Heart right ventricle (tissue), 16 donors: ENCODE results near the gene TRIM15. TPM values are rescaled to one million over a fixed set of nuclear protein-coding genes. Genes with fewer than 3 reads are reported as not detected.

Experiments used
- ATAC-seq, 8 donors: fragments of 200-7000 bp; cut with Tn5 transposase; one replicate each; pipeline ENCODE4 v1.9.1; 2020; ENCODE audit warnings: mild to moderate bottlenecking in 8 of 8, moderate library complexity in 8 of 8, moderate number of reproducible peaks in 1 of 8
- DNase-seq, 2 donors: peaks; one replicate each; pipeline ENCODE4 v3.0.0-alpha.2; 2020
- H3K27ac ChIP-seq, 10 donors: fragments of 200-600 bp; sonication (generic) in 2 of 10; one replicate each; pipeline versions ENCODE4 v1.5.0 to v1.8.0; 2020 to 2022; ENCODE audit warnings: mild to moderate bottlenecking in 3 of 10
- H3K27me3 ChIP-seq, 7 donors: fragments of 200-600 bp; one replicate each; pipeline ENCODE4 v1.8.0; 2021 to 2022; ENCODE audit warnings: mild to moderate bottlenecking in 2 of 7
- H3K36me3 ChIP-seq, 9 donors: fragments of 200-600 bp; sonication (generic) in 1 of 9; one replicate each; pipeline versions ENCODE4 v1.5.0 to v1.8.0; 2020 to 2022; ENCODE audit warnings: mild to moderate bottlenecking in 2 of 9
- H3K4me1 ChIP-seq, 9 donors: fragments of 200-600 bp; sonication (generic) in 1 of 9; one replicate each; pipeline versions ENCODE4 v1.5.0 to v1.8.0; 2020 to 2022; ENCODE audit warnings: mild to moderate bottlenecking in 4 of 9
- H3K4me3 ChIP-seq, 10 donors: fragments of 200-600 bp; sonication (generic) in 2 of 10; one replicate each; pipeline versions ENCODE4 v1.5.0 to v1.8.0; 2020 to 2022; ENCODE audit warnings: mild to moderate bottlenecking in 7 of 10, moderate library complexity in 2 of 10
- H3K9me3 ChIP-seq, 11 donors: fragments of 200-600 bp in 10 of 11; sonication (generic) in 2 of 11; one replicate each; pipeline versions ENCODE4 v1.5.0 to v1.8.0; 2013 to 2022; ENCODE audit warnings: mild to moderate bottlenecking in 2 of 11, control low read depth in 1 of 11, moderate library complexity in 1 of 11
- WGBS, 2 donors: extraction: QIAGEN DNeasy Blood & Tissue Kit; methylation state at CpG; one replicate each; pipeline ENCODE4 v1.1.7; 2013; ENCODE audit warnings: inconsistent platforms in 1 of 2; 5-methylcytosine and 5-hydroxymethylcytosine counted together
- intact Hi-C, 10 donors: fragments of 100-400 bp; cut with DNase I; formaldehyde crosslinking; loops; one replicate each; pipeline versions ENCODE4 v1.11.1 to v1.14.2; 2022
- polyA plus RNA-seq, 2 donors: library from polyadenylated mRNA; stranded (reverse); fragments of 200-250 nt; gene quantifications; one replicate each; pipeline ENCODE4 v1.2.3, GENCODE V29; 2013
- total RNA-seq, 10 donors: library from RNA; stranded (reverse); fragmentation: NEBNext Ultra II Directional in 3 of 10; extraction: Animal tissue kit (Norgen Biotek cat#: 25700) in 3 of 10; gene quantifications; one replicate each; pipeline versions ENCODE4 v1.2.1 to v1.2.4, GENCODE V29; 2021 to 2023
- TF ChIP-seq, protein P1 (sequence below), 9 donors: fragments of 200-600 bp; sonication (generic) in 2 of 9; IDR thresholded peaks; one replicate each; pipeline versions ENCODE4 v1.5.0 to v1.8.0; 2021 to 2022; ENCODE audit warnings: antibody characterized with exemption in 9 of 9, mild to moderate bottlenecking in 5 of 9, moderate library complexity in 1 of 9
- donor health status: Arrhythmogenic right ventricular cardiomyopathy.
- donor health status: ischemic (EF 13 %, LVEDD 7.1; RV severe dilation, severe dysfunction).
- donor health status: healthy with polysubstance abuse.
- donor health status: DM: no; HTN: yes; CAD: no.
- donor health status: DM: no; HTN: no; CAD: no.
- donor health status: ischemic (EF 25% LVEDD 6.9; RV normal size, moderate dysfunction).
- donor health status: ischemic (EF 25% LVEDD 5.7; RV mildly dilated, moderate dysfunction).
- donor health status: healthy.
- donor health status: DM: yes; HTN: yes; CAD: no.
- donor health status: Ischemic cardiomyopathy.
- donor health status: ischemic (EF 35%, LVEDD 5.7; RV mildly dilated, moderate dysfunction).
- donor health status: nonischemic (EF 11% LVEDD 7.7; RV severe dilation, severe dysfunction).
- donor health status: DM: yes; HTN: yes; CAD: no.
- donor health status: PGD.
- donor health status: ischemic (EF 29% LVEDD 5.4; RV normal size, mild dysfunction).
- donor health status: nonischemic (EF 23%, LVEDD 6.1; RV moderate dilation, normal function).

TRIM15 gene
- total and polyA plus RNA-seq, 12 donors, result not detected

DNA sequence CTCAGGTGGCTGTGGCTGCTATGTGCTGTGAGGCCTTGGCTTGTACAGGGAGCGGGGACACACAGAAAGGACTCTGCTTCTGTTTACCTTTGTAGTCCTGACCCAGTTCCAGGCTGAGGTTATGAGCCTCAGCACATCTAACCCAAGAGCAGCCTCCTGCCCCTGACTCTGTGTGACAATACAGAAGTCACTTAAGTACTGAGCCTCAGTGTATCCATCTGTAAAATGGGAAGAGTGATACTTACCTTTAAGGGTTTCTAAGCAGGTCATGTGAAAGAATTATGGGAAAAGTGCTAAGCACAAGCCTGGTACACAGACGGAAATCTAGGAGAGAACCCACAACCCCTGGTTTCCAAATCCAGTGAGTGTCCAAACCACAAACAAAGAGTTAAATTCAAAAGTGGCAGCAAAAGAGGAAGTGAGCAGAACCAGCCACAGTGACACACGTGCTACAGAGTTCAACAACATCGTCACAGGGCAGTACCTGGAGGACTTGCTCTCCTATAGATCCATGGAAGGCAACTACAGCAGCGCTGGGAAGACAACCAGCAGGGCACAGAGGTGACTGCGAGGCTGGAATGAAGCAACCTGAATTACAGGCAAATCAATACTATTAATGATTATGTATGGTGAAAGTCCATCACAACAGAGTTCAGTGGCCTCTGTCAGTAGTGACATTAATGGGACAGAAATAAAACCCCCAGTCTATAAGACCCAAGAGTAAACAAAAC, 37.4 kb downstream of the TRIM15 start:
- Histone ChIP-seq H3K9me3 (no peaks in the 10 kb centered on the region), H3K27ac (no peak overlapping the region), H3K4me1 (peaks cover 0 to 37% (median 11%) of the 10 kb centered on the region in 9 donors), H3K36me3 (peaks cover 0 to 64% (median 40%) of the 10 kb centered on the region in 9 donors), H3K4me3 (no peak overlapping the region), H3K27me3 (no peaks in the 10 kb centered on the region)
- TF ChIP-seq, protein P1, sequence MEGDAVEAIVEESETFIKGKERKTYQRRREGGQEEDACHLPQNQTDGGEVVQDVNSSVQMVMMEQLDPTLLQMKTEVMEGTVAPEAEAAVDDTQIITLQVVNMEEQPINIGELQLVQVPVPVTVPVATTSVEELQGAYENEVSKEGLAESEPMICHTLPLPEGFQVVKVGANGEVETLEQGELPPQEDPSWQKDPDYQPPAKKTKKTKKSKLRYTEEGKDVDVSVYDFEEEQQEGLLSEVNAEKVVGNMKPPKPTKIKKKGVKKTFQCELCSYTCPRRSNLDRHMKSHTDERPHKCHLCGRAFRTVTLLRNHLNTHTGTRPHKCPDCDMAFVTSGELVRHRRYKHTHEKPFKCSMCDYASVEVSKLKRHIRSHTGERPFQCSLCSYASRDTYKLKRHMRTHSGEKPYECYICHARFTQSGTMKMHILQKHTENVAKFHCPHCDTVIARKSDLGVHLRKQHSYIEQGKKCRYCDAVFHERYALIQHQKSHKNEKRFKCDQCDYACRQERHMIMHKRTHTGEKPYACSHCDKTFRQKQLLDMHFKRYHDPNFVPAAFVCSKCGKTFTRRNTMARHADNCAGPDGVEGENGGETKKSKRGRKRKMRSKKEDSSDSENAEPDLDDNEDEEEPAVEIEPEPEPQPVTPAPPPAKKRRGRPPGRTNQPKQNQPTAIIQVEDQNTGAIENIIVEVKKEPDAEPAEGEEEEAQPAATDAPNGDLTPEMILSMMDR (IDR thresholded peaks at IDR 0.05), result no peak
- 81 to 83% methylated on average over 6 of the region's 6 CpGs for WGBS, 2 donors
- ATAC-seq (no peak), DNase-seq (no peak)
- intact Hi-C loops, result no loop called here

DNA sequence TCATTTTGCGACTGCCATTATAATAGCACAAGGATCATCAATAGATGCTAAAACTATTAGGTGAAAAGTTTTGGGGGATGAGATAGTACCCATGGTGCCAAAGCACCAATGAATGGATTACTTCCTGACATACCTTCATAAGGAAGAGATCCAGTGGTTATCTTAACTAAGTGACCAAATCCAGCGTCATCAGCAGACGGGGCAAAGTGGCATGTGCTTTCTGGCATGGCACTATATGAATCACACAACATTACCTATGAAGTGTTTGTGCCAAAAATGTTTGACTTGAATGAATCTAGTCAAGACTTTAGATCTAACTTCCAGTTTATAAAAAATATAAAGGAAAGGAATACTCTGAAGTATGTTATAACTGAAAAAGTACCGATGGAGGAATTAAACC, 39.0 kb downstream of the TRIM15 start:
- WGBS, 2 donors, result 74 to 88% methylated on average over 4 of the region's 4 CpGs
- Histone ChIP-seq H3K36me3 (peaks cover 0 to 48% (median 27%) of the 10 kb centered on the region in 9 donors), H3K27me3 (no peaks in the 10 kb centered on the region), H3K27ac (no peak overlapping the region), H3K4me1 (peaks cover 0 to 50% (median 25%) of the 10 kb centered on the region in 9 donors), H3K4me3 (no peak overlapping the region), H3K9me3 (no peaks in the 10 kb centered on the region)
- intact Hi-C loops, result no loop called here
- DNase-seq, result no peak
- TF ChIP-seq, protein P1 (IDR thresholded peaks at IDR 0.05), result no peak
- no peak for ATAC-seq

DNA sequence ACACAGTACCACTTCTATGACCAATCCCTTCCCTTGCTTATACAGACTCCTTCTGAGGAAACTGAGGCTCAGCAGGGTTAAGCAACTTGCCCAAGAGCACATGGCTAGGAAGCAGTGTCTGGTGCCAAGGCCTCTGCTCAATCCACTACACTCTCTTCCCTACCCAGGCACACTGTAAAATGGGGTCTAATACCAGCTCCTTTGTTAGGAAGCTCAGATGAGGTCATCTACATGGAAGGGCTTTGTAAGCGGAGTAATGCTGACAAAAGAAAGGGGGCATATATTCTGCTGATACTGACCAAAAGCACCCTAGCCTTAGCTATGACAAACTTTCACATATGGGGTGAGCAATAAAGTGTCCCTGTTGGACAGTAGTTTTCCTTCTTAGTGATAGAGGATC, 40.8 kb downstream of the TRIM15 start:
- WGBS, 2 donors, result 95 to 97% methylated on average over 1 of the region's 1 CpG
- Histone ChIP-seq H3K4me3 (no peak overlapping the region), H3K27me3 (no peaks in the 10 kb centered on the region), H3K27ac (no peak overlapping the region), H3K36me3 (peaks cover 0 to 30% (median 9%) of the 10 kb centered on the region in 9 donors), H3K9me3 (no peaks in the 10 kb centered on the region), H3K4me1 (peaks cover 0 to 63% (median 35%) of the 10 kb centered on the region in 9 donors)
- TF ChIP-seq, protein P1 (IDR thresholded peaks at IDR 0.05), result no peak
- intact Hi-C loops, result no loop called here
- ATAC-seq, result no peak
- no peak for DNase-seq

GRCh38 chr6:30206152-30206551, 42.8 kb downstream of the TRIM15 start:
- H3K27ac ChIP-seq, result peak overlapping the region in 1 of 10 donors; percentile 78

More at GRCh38 chr6:30206152-30206551, 42.8 kb downstream of the TRIM15 start:
- Histone ChIP-seq H3K4me3 (no peak overlapping the region), H3K36me3 (peaks cover 0 to 12% (median 0%) of the 10 kb centered on the region in 9 donors), H3K9me3 (no peaks in the 10 kb centered on the region), H3K27me3 (no peaks in the 10 kb centered on the region), H3K4me1 (peaks cover 0 to 66% (median 45%) of the 10 kb centered on the region in 9 donors)
- TF ChIP-seq, protein P1 (IDR thresholded peaks at IDR 0.05), result no peak
- intact Hi-C loops, result no loop called here
- 80 to 82% methylated on average over 7 of the region's 7 CpGs for WGBS, 2 donors
- ATAC-seq, result peak in 3 of 8 donors; percentile 7 to 33 (median 7)
- DNase-seq, result no peak
